Neuronal stem cell (in vitro differentiated cells): Measurements from ENCODE around the gene PUDP.

Source experiments
- DNase-seq: peaks from one replicate; pipeline ENCODE4 v3.0.0-alpha.2; 2013; ENCODE audit warnings: low spot score
- H2AFZ ChIP-seq: one replicate; pipeline ENCODE4 v1.6.1; 2013; ENCODE audit warnings: mild to moderate bottlenecking, low read length, inconsistent platforms
- H2AK5ac ChIP-seq: 2 replicates; pipeline ENCODE4 v1.6.1; 2013; ENCODE audit warnings: low read depth, mild to moderate bottlenecking, inconsistent platforms, low read length, moderate library complexity, mixed read lengths
- H2BK120ac ChIP-seq: 2 replicates; pipeline ENCODE4 v1.6.1; 2013; ENCODE audit warnings: low read depth, mild to moderate bottlenecking, inconsistent platforms, low read length, moderate library complexity, mixed read lengths
- H2BK12ac ChIP-seq: one replicate; pipeline ENCODE4 v1.6.1; 2013; ENCODE audit warnings: low read length, inconsistent platforms
- H2BK15ac ChIP-seq: 2 replicates; pipeline ENCODE4 v1.6.1; 2013; ENCODE audit warnings: mild to moderate bottlenecking, low read length, inconsistent platforms, mixed read lengths
- H2BK5ac ChIP-seq: one replicate; pipeline ENCODE4 v1.6.1; 2013; ENCODE audit warnings: inconsistent platforms, mild to moderate bottlenecking, low read length, moderate library complexity
- H3K14ac ChIP-seq: one replicate; pipeline ENCODE4 v1.6.1; 2013; ENCODE audit warnings: low read length, inconsistent platforms
- H3K18ac ChIP-seq: 2 replicates; pipeline ENCODE4 v1.6.1; 2013; ENCODE audit warnings: low read length, inconsistent platforms
- H3K23ac ChIP-seq: 2 replicates; pipeline ENCODE4 v1.6.1; 2013; ENCODE audit warnings: low read depth, mild to moderate bottlenecking, mixed read lengths, low read length, inconsistent platforms; ENCODE audit not compliant: poor library complexity
- H3K27ac ChIP-seq: replicated peaks from 3 replicates; pipeline ENCODE4 v1.5.1; 2013; ENCODE audit warnings: low read length, inconsistent platforms
- H3K27me3 ChIP-seq, 3 experiments: 2 replicates each; pipeline ENCODE4 v1.6.1; 2013; ENCODE audit warnings: low read length in 3 of 3, mild to moderate bottlenecking in 2 of 3, inconsistent platforms in 1 of 3, low read depth in 1 of 3, mixed read lengths in 1 of 3, moderate library complexity in 1 of 3; ENCODE audit not compliant: control insufficient read depth in 3 of 3, insufficient read depth in 3 of 3
- H3K36me3 ChIP-seq, 2 donors: replicated peaks in 1 of 2; 2 replicates each; pipeline ENCODE4 v1.6.1; 2013; ENCODE audit warnings: low read length in 2 of 2; ENCODE audit not compliant: control insufficient read depth in 2 of 2, insufficient read depth in 2 of 2
- H3K4ac ChIP-seq: 2 replicates; pipeline ENCODE4 v1.6.1; 2013; ENCODE audit warnings: inconsistent platforms, mild to moderate bottlenecking, low read length, moderate library complexity
- H3K4me1 ChIP-seq, 2 donors: 1 replicate in 1 of 2; 2 replicates in 1 of 2; pipeline ENCODE4 v1.6.1; 2013; ENCODE audit warnings: low read length in 2 of 2, low read depth in 1 of 2; ENCODE audit not compliant: control insufficient read depth in 2 of 2, insufficient read depth in 1 of 2
- H3K4me2 ChIP-seq: one replicate; pipeline ENCODE4 v1.6.1; 2013; ENCODE audit warnings: mild to moderate bottlenecking, low read length, inconsistent platforms; ENCODE audit not compliant: insufficient read depth, poor library complexity, severe bottlenecking
- H3K4me3 ChIP-seq, 2 donors: 2 replicates each; pipeline ENCODE4 v1.5.1; 2013; ENCODE audit warnings: low read length in 2 of 2, mild to moderate bottlenecking in 2 of 2, inconsistent platforms in 1 of 2, moderate library complexity in 1 of 2
- H3K79me1 ChIP-seq: one replicate; pipeline ENCODE4 v1.6.1; 2013; ENCODE audit warnings: low read depth, mild to moderate bottlenecking, inconsistent platforms, low read length, moderate library complexity
- H3K9ac ChIP-seq: one replicate; pipeline ENCODE4 v1.6.1; 2013; ENCODE audit warnings: mild to moderate bottlenecking, low read depth, low read length, inconsistent platforms; ENCODE audit not compliant: poor library complexity
- H3K9me3 ChIP-seq, 2 donors: replicated peaks in 1 of 2; 2 replicates each; pipeline versions ENCODE3 to v1.6.1; 2013; ENCODE audit warnings: low read length in 2 of 2, mild to moderate bottlenecking in 2 of 2, inconsistent platforms in 1 of 2, low read depth in 1 of 2, mixed read lengths in 1 of 2, moderate library complexity in 1 of 2; ENCODE audit not compliant: control insufficient read depth in 2 of 2, insufficient read depth in 1 of 2
- H4K8ac ChIP-seq: one replicate; pipeline ENCODE4 v1.6.1; 2013; ENCODE audit warnings: low read depth, mild to moderate bottlenecking, inconsistent platforms, low read length, moderate library complexity
- H4K91ac ChIP-seq: one replicate; pipeline ENCODE4 v1.6.1; 2013; ENCODE audit warnings: low read length, low read depth, mild to moderate bottlenecking, inconsistent platforms; ENCODE audit not compliant: poor library complexity
- WGBS, 2 donors: extraction: QIAGEN DNeasy Blood & Tissue Kit; methylation state at CpG; one replicate each; pipeline ENCODE4 v1.1.7; 2013; ENCODE audit warnings: missing lambda C conversion rate in 2 of 2, mixed read lengths in 1 of 2; ENCODE audit not compliant: insufficient read length in 2 of 2, insufficient replicate concordance in 1 of 2; ENCODE audit errors: extremely low coverage in 2 of 2; 5-methylcytosine and 5-hydroxymethylcytosine counted together

The PUDP gene

DNA sequence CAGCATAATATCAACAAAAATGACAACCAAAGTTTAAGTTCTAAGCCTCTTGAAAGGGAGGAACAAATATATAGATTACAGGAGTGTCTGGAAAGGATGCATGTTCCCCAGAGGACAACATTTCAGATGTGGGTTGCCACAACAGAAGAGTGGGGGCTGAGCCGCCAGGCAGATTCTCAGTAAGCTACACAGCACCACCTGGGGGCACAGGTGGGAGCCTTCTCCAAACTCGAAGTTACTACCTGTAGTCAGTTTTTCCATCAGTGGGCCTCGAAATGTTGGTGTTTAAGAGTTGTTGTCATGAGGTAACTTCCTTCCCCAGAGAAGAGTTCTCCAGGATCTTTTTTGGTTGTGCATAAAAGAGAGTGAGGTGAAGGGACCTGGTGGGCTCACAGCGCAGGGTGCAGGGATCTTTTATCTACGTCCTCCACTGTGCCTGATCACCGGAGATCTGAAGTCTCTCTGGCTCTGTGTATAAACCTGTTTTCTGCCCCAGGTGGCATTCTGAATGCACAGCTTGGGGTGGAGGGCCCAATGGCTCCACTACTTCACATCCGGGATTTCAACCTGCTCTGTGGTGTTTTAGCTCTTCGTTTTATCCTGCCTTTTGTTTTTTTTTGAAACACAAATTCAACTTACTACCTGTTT lies 58.9 kb downstream of the PUDP start:
- WGBS, 2 donors = no CpG with 5 or more reads among the region's 8 CpGs
- H3K4me2 ChIP-seq = no peak overlapping the region
- no peak overlapping the region for H3K4me3 ChIP-seq
- H3K14ac ChIP-seq = no peak overlapping the region
- H2BK5ac ChIP-seq = no peak overlapping the region
- H3K27me3 ChIP-seq = no peaks in the 10 kb centered on the region
- H2BK15ac ChIP-seq = no peak overlapping the region
- H2BK120ac ChIP-seq = no peak overlapping the region
- H3K23ac ChIP-seq = no peak overlapping the region
- H3K4ac ChIP-seq = no peak overlapping the region
- H3K4me1 ChIP-seq = no peaks in the 10 kb centered on the region
- no peak overlapping the region for H4K91ac ChIP-seq
- no peak for DNase-seq
- H2AFZ ChIP-seq = no peak overlapping the region
- no peaks in the 10 kb centered on the region for H3K9me3 ChIP-seq
- H3K18ac ChIP-seq = no peak overlapping the region
- H2BK12ac ChIP-seq = no peak overlapping the region
- H3K27ac ChIP-seq = no peak overlapping the region
- H3K9ac ChIP-seq = no peak overlapping the region
- peaks cover 0 to 3% of the 10 kb centered on the region in 2 donors for H3K36me3 ChIP-seq
- no peaks in the 10 kb centered on the region for H3K79me1 ChIP-seq
- no peak overlapping the region for H2AK5ac ChIP-seq
- H4K8ac ChIP-seq = no peak overlapping the region

DNA sequence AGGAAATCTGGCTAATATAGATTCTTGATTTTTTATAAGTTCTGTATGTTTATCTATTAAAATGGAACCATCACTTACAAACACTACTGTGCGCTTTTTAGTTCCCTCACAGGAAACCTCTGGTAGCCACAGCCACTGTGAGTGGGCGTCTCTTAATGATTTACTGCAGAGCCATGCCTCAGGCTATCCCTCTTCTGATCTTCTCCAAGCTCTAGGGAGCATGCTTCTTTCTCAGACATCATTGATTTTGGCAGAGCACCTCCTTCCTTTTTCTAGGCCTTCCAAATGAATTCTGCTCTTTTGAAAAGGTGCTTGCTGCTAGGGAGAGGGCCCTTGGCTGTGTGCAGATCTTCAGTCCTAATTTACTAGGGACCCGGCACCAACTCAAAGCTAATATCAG lies 61.6 kb downstream of the PUDP start:
- Histone ChIP-seq H3K9me3 (no peaks in the 10 kb centered on the region), H3K9ac (no peak overlapping the region), H4K91ac (no peak overlapping the region), H3K4me1 (no peaks in the 10 kb centered on the region), H2AK5ac (no peak overlapping the region), H2BK12ac (no peak overlapping the region), H2BK120ac (no peak overlapping the region), H2AFZ (no peak overlapping the region), H3K23ac (no peak overlapping the region), H3K27ac (no peak overlapping the region), H3K4me2 (no peak overlapping the region), H2BK5ac (no peak overlapping the region), H3K79me1 (no peaks in the 10 kb centered on the region), H3K27me3 (no peaks in the 10 kb centered on the region), H3K4me3 (no peak overlapping the region), H3K14ac (no peak overlapping the region), H3K36me3 (peaks cover 0 to 12% of the 10 kb centered on the region in 2 donors), H4K8ac (no peak overlapping the region), H3K4ac (no peak overlapping the region), H2BK15ac (no peak overlapping the region), H3K18ac (no peak overlapping the region)
- WGBS, 2 donors = no CpG with 5 or more reads among the region's 3 CpGs
- no peak for DNase-seq

DNA sequence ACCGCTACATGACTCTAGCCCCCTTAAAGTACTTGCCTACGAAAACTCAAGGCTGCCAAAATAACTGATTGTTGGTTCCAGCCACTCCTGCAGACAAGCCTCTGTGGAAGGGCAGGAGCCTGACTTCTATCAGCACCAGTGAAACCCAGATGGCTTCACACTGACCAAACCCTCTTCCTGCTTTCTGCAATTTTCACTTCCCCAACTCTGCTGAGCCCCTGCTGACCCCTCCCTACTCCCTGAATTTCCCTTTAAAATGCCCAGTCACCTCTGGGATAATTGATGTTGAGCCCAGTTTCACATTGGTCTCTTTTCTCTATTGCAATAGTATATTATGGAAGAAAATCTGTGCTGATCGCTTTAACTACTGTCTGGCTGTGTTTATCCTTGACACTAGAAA lies 62.1 kb downstream of the PUDP start:
- Histone ChIP-seq H2BK120ac (no peak overlapping the region), H3K4me2 (no peak overlapping the region), H4K8ac (no peak overlapping the region), H3K27me3 (no peaks in the 10 kb centered on the region), H3K18ac (no peak overlapping the region), H2AFZ (no peak overlapping the region), H3K9me3 (no peaks in the 10 kb centered on the region), H3K27ac (no peak overlapping the region), H3K36me3 (peaks cover 0 to 12% of the 10 kb centered on the region in 2 donors), H3K4me3 (no peak overlapping the region), H3K4me1 (no peaks in the 10 kb centered on the region), H4K91ac (no peak overlapping the region), H3K4ac (no peak overlapping the region), H2AK5ac (no peak overlapping the region), H2BK5ac (no peak overlapping the region), H3K14ac (no peak overlapping the region), H2BK12ac (no peak overlapping the region), H2BK15ac (no peak overlapping the region), H3K23ac (no peak overlapping the region), H3K9ac (no peak overlapping the region), H3K79me1 (no peaks in the 10 kb centered on the region)
- no peak for DNase-seq
- WGBS, 2 donors = no CpG with 5 or more reads among the region's 3 CpGs

DNA sequence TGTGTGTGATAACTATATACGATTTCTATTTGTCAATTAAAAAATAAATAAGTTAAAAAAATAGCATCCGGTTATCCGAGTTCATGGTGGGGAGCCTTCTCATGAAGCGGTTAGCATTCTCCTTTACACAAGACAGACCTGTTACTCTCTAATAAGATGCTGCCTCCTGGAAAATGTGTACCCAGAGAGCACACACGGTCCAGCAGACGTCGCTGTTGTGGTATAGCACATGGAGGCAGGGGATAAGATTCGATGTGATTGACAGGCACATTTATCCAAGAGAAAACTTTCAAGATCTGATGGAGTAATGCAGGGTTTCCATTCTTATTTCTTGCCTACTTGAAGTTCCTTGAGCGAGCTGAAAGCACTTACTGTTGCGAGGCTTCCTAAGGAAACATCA lies 63.1 kb downstream of the PUDP start:
- WGBS, 2 donors = no CpG with 5 or more reads among the region's 10 CpGs

More for the DNA sequence above, 63.1 kb downstream of the PUDP start:
- Histone ChIP-seq H2BK15ac (no peak overlapping the region), H4K8ac (no peak overlapping the region), H2AK5ac (no peak overlapping the region), H3K9ac (no peak overlapping the region), H3K9me3 (no peaks in the 10 kb centered on the region), H2BK120ac (no peak overlapping the region), H3K23ac (no peak overlapping the region), H3K14ac (no peak overlapping the region), H3K4me3 (no peak overlapping the region), H3K79me1 (no peaks in the 10 kb centered on the region), H3K4me1 (no peaks in the 10 kb centered on the region), H2AFZ (no peak overlapping the region), H2BK5ac (no peak overlapping the region), H3K4ac (no peak overlapping the region), H3K27ac (no peak overlapping the region), H2BK12ac (no peak overlapping the region), H3K4me2 (no peak overlapping the region), H3K18ac (no peak overlapping the region), H4K91ac (no peak overlapping the region), H3K36me3 (peaks cover 0 to 12% of the 10 kb centered on the region in 2 donors), H3K27me3 (no peaks in the 10 kb centered on the region)
- no peak for DNase-seq
